Natural killer cell treated with Interleukin-12 subunit alpha and Interleukin-12 subunit beta and Interleukin-15 and Interleukin-18, amount 100 ng/mL, for 72 hours (primary cell): ENCODE results near the gene NSMCE1. TPM values are rescaled to one million over a fixed set of nuclear protein-coding genes. Genes with fewer than 3 reads are reported as not detected.
A peak's percentile ranks its signal among the peaks of the same experiment; 100 is the strongest.
"Not testable (repeated sequence)": the region's sequence is repeated elsewhere in the genome, so short reads cannot be mapped to it uniquely, and the experiment has no call there.

ENCODE experiments used
- ATAC-seq, 2 donors: fragments of 150-1000 bp; cut with Tn5 transposase in 1 of 2; sonication (Bioruptor Pico), chemical (Tn5 transposase) in 1 of 2; 2 replicates each; pipeline ENCODE4 v1.10.0; 2021
- DNase-seq: peaks from one replicate; pipeline ENCODE4 v3.0.0; 2022; ENCODE audit warnings: low spot score
- H3K27ac Mint-ChIP-seq, 2 donors: 1 replicate in 1 of 2; 2 replicates in 1 of 2; pipeline ENCODE4 v1.8.0; 2022; ENCODE audit warnings: mixed read lengths in 2 of 2, mild to moderate bottlenecking in 1 of 2, moderate library complexity in 1 of 2
- H3K27me3 Mint-ChIP-seq, 2 donors: 1 replicate in 1 of 2; 2 replicates in 1 of 2; pipeline ENCODE4 v1.8.0; 2022; ENCODE audit warnings: mixed read lengths in 2 of 2
- H3K36me3 Mint-ChIP-seq: one replicate; pipeline ENCODE4 v1.8.0; 2022; ENCODE audit warnings: mixed read lengths
- H3K4me1 Mint-ChIP-seq, 2 donors: 1 replicate in 1 of 2; 2 replicates in 1 of 2; pipeline ENCODE4 v1.8.0; 2022; ENCODE audit warnings: low read depth in 2 of 2, mixed read lengths in 2 of 2, mild to moderate bottlenecking in 1 of 2
- H3K4me3 Mint-ChIP-seq: one replicate; pipeline ENCODE4 v1.8.0; 2022; ENCODE audit warnings: mixed read lengths
- H3K9me3 Mint-ChIP-seq: 2 replicates; pipeline ENCODE4 v1.8.0; 2022; ENCODE audit warnings: mixed read lengths
- total RNA-seq, 2 donors: library from RNA; stranded (reverse); gene quantifications; one replicate each; pipeline ENCODE4 v1.2.3, GENCODE V29; 2022

Gene NSMCE1
- total RNA-seq, 2 donors from 2014 or later = 37.7 to 50.4 TPM

- ATAC-seq (no peak), DNase-seq (no peak)
- H3K27me3 Mint-ChIP-seq = peaks cover 0 to 3% of the 10 kb centered on the region in 2 donors
- H3K27ac Mint-ChIP-seq = no peak overlapping the region
- H3K9me3 Mint-ChIP-seq = no peaks in the 10 kb centered on the region
- H3K4me3 Mint-ChIP-seq = no peak overlapping the region
- no peaks in the 10 kb centered on the region for H3K36me3 Mint-ChIP-seq
- H3K4me1 Mint-ChIP-seq = peaks cover 5 to 11% of the 10 kb centered on the region in 2 donors
Observed at GRCh38 chr16:27290562-27290961, 22.0 kb upstream of the NSMCE1 start.

DNA sequence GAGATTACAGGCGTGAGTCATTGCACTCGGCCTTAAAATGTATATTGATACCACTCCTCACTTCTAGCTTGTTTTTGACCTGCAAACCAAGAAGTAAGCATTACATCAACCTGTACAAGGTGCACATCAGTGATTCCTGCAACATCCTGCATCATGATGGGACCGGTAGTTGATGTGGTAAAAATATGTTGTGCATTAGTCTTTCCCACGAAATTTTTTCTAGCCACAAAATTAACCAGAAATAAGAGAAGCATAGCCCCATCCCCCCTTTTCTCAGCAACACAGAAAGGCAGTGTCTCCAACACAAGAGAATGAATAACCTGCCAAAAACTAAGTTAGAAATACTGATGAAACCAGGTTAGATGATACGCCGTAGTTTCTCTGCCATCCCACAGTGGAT, 21.1 kb upstream of the NSMCE1 start:
- DNase-seq = no peak
- ATAC-seq = no peak
- no peak overlapping the region for H3K27ac Mint-ChIP-seq
- H3K36me3 Mint-ChIP-seq = no peaks in the 10 kb centered on the region
- no peaks in the 10 kb centered on the region for H3K9me3 Mint-ChIP-seq
- peaks cover 0 to 3% of the 10 kb centered on the region in 2 donors for H3K27me3 Mint-ChIP-seq
- H3K4me3 Mint-ChIP-seq = no peak overlapping the region
- peaks cover 6 to 14% of the 10 kb centered on the region in 2 donors for H3K4me1 Mint-ChIP-seq

GRCh38 chr16:27288313-27288712, 19.7 kb upstream of the NSMCE1 start:
- not testable (repeated sequence) for H3K27me3 Mint-ChIP-seq, DNase-seq, ATAC-seq, H3K36me3 Mint-ChIP-seq, H3K9me3 Mint-ChIP-seq, H3K4me3 Mint-ChIP-seq
- Mint-ChIP-seq H3K4me1 (peaks cover 10 to 15% of the 10 kb centered on the region in 2 donors), H3K27ac (peak overlapping the region in 1 of 2 donors; percentile 4)

DNA sequence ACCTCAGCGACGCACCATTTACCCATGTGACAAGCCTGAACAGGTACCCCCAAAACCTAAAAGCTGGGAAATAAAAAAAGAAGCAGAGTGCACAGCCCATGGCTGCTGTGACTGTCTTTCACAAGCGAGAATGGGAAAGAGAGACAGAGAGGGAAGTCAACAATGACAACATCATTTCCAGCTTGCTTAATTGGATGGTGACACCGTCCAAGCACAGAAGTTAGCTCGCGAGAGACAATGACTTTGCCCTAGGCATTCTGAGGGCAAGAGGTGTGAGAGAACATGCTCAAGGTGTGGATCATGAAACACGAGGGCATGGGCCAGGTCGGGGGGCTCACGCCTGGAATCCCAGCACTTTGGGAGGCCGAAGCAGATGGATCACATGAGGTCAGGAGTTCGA, 19.3 kb upstream of the NSMCE1 start:
- H3K9me3 Mint-ChIP-seq = no peaks in the 10 kb centered on the region
- ATAC-seq (no peak), DNase-seq (no peak)
- H3K36me3 Mint-ChIP-seq = no peaks in the 10 kb centered on the region
- H3K4me1 Mint-ChIP-seq = peaks cover 10 to 15% of the 10 kb centered on the region in 2 donors
- H3K27me3 Mint-ChIP-seq = peaks cover 0 to 3% of the 10 kb centered on the region in 2 donors
- H3K4me3 Mint-ChIP-seq = no peak overlapping the region
- peak overlapping the region; percentile 10 to 44 for H3K27ac Mint-ChIP-seq

- no peaks in the 10 kb centered on the region for H3K9me3 Mint-ChIP-seq
- peaks cover 10 to 15% of the 10 kb centered on the region in 2 donors for H3K4me1 Mint-ChIP-seq
- DNase-seq = no peak
- no peaks in the 10 kb centered on the region for H3K36me3 Mint-ChIP-seq
- peak overlapping the region; percentile 10 to 44 for H3K27ac Mint-ChIP-seq
- ATAC-seq = no peak
- peaks cover 0 to 6% of the 10 kb centered on the region in 2 donors for H3K27me3 Mint-ChIP-seq
- no peak overlapping the region for H3K4me3 Mint-ChIP-seq
Observed at GRCh38 chr16:27287051-27287811, 18.7 kb upstream of the NSMCE1 start.

DNA sequence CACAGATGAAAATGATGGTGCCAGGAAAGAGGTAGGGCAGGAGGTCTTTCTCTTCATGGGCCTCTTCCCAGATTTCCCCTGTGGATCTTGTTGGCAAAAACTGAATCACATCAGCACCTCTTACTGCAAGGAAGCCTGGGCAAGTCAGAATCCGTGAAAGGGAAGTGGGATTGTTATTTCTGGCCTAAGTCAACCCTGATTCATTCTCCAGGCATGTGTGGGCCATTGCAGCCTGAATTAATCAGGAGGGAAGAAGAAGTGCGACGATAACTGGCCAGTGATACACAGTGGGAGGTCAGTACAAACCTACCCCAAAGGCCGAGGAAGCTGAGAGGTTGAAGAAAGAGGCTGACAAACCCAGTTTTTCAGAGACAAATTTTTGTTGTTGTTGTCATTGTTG, 17.9 kb upstream of the NSMCE1 start:
- ATAC-seq (no peak), DNase-seq (no peak)
- peaks cover 10 to 15% of the 10 kb centered on the region in 2 donors for H3K4me1 Mint-ChIP-seq
- no peaks in the 10 kb centered on the region for H3K36me3 Mint-ChIP-seq
- no peak overlapping the region for H3K4me3 Mint-ChIP-seq
- H3K9me3 Mint-ChIP-seq = no peaks in the 10 kb centered on the region
- H3K27me3 Mint-ChIP-seq = peaks cover 0 to 9% of the 10 kb centered on the region in 2 donors
- H3K27ac Mint-ChIP-seq = no peak overlapping the region

- H3K4me1 Mint-ChIP-seq = peaks cover 10 to 15% of the 10 kb centered on the region in 2 donors
- no peak overlapping the region for H3K4me3 Mint-ChIP-seq
- H3K9me3 Mint-ChIP-seq = no peaks in the 10 kb centered on the region
- H3K27me3 Mint-ChIP-seq = peaks cover 0 to 13% of the 10 kb centered on the region in 2 donors
- no peak for DNase-seq
- H3K36me3 Mint-ChIP-seq = no peaks in the 10 kb centered on the region
- no peak for ATAC-seq
- peak overlapping the region in 1 of 2 donors; percentile 70 for H3K27ac Mint-ChIP-seq
Observed at GRCh38 chr16:27285676-27286196, 17.2 kb upstream of the NSMCE1 start.

DNA sequence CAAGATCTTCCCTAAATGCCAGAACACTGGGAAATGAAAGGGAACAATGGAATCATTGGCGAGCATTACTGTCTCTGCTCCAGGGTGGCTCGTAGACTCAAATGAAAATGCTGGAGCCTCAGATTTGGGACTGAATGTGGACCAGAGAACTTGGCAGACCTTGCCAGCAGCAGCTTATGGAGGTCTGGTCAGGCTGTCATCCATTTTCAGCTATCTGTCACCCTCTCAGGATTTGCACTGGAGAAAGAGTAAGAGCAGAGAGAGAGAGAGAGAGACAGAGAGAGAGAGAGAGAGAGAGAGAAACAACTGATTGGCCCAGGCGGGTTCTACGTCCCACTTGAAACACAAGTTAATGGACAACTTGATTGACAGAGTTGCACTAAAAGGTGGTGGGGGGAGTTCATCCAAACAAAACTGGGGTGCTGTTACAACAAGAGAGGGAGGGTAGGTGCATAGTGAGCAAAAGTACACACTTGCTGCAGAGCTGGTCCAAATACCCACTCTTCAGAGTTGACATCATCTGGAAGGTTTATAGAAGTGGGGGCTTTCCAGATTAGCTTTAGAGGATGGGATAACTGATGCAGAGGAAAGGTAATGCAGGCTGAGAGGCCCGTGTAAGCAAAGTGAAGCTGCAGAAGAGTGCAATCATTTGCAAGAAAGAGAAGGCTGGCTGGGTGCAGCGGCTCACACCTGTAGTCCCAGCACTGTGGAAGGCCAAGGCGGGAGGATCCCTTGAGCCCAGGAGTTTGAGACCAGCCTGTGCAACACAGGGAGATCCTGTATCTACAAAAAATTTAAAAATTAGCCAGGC, 16.5 kb upstream of the NSMCE1 start:
- DNase-seq (no peak), ATAC-seq (no peak)
- Mint-ChIP-seq H3K27ac (peak overlapping the region in 1 of 2 donors; percentile 70), H3K4me1 (peaks cover 10 to 15% of the 10 kb centered on the region in 2 donors), H3K9me3 (no peaks in the 10 kb centered on the region), H3K4me3 (no peak overlapping the region), H3K27me3 (peaks cover 0 to 13% of the 10 kb centered on the region in 2 donors), H3K36me3 (no peaks in the 10 kb centered on the region)

DNA sequence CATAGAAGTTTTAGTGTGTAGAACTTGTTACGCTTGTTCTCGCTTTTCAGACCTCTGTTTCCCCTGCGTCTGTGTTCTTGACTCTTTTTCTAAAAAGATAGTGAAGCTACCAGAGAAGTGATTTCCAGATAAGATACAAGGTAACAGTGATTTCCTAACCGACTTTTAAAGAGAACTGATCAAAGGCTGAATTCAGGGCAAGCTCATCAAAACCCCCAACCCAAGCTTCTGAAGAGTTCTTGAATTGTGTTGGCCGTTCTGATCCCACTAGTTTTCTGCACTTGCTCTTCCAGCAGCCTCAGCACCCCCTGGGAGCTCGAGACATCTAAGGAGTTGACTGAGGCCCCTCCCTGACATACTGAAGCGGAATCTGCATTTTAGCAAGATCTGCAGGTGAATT, 12.7 kb upstream of the NSMCE1 start:
- H3K9me3 Mint-ChIP-seq = no peaks in the 10 kb centered on the region
- no peak overlapping the region for H3K4me3 Mint-ChIP-seq
- no peaks in the 10 kb centered on the region for H3K36me3 Mint-ChIP-seq
- no peak for DNase-seq
- H3K4me1 Mint-ChIP-seq = peaks cover 9 to 10% of the 10 kb centered on the region in 2 donors
- ATAC-seq = no peak
- peak overlapping the region in 1 of 2 donors; percentile 80 for H3K27ac Mint-ChIP-seq
- H3K27me3 Mint-ChIP-seq = peaks cover 0 to 9% of the 10 kb centered on the region in 2 donors

GRCh38 chr16:27275394-27275793, 6.8 kb upstream of the NSMCE1 start:
- Mint-ChIP-seq H3K36me3 (no peaks in the 10 kb centered on the region), H3K27ac (no peak overlapping the region), H3K4me3 (no peak overlapping the region), H3K4me1 (peaks cover 16 to 18% of the 10 kb centered on the region in 2 donors), H3K27me3 (no peaks in the 10 kb centered on the region), H3K9me3 (no peaks in the 10 kb centered on the region)
- ATAC-seq (no peak), DNase-seq (no peak)

DNA sequence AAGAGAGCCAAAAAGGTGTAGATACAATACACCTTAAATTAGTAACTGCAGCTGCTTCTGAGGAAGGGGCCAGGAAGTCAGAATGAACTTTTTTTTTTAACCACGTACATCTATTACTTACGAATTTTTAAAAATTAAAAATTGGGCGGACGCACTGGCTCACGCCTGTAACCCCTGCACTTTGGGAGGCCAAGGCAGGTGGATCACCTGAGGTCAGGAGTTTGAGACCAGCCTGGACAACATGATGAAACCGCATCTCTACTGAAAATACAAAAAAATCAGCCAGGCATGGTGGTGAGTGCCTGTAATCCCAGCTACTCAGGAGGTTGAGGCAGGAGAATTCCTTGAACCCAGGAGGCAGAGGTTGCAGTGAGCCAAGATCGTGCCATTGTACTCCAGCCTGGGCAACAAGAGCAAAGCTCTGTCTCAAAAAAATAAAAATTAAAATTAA, 5.9 kb upstream of the NSMCE1 start:
- H3K36me3 Mint-ChIP-seq, ATAC-seq, H3K4me3 Mint-ChIP-seq, DNase-seq, H3K27me3 Mint-ChIP-seq, H3K9me3 Mint-ChIP-seq: not testable (repeated sequence)
- Mint-ChIP-seq H3K27ac (peak overlapping the region; percentile 52 to 62), H3K4me1 (peaks cover 20 to 27% of the 10 kb centered on the region in 2 donors)

- Mint-ChIP-seq H3K9me3 (no peaks in the 10 kb centered on the region), H3K36me3 (no peaks in the 10 kb centered on the region), H3K27ac (peak overlapping the region; percentile 52 to 62), H3K27me3 (no peaks in the 10 kb centered on the region), H3K4me1 (peaks cover 20 to 27% of the 10 kb centered on the region in 2 donors), H3K4me3 (peak overlapping the region; percentile 48)
- DNase-seq = no peak
- ATAC-seq = peak; percentile 56 to 84
Observed at GRCh38 chr16:27273670-27274423, 5.3 kb upstream of the NSMCE1 start.

- Mint-ChIP-seq H3K36me3 (no peaks in the 10 kb centered on the region), H3K27ac (peak overlapping the region; percentile 52 to 62), H3K27me3 (no peaks in the 10 kb centered on the region), H3K4me3 (peak overlapping the region; percentile 48), H3K9me3 (no peaks in the 10 kb centered on the region), H3K4me1 (peaks cover 23 to 27% of the 10 kb centered on the region in 2 donors)
- DNase-seq = no peak
- no peak for ATAC-seq
Observed at GRCh38 chr16:27273330-27273669, 4.7 kb upstream of the NSMCE1 start.
